DOHH2 (cell line): ENCODE data around the gene HP.

Experiments used
- H3F3A ChIP-seq: fragments of 200-600 bp; sonication (generic), shearing (Covaris generic); 2 replicates; pipeline ENCODE4 v1.6.0; 2016; ENCODE audit warnings: antibody characterized with exemption, mild to moderate bottlenecking; ENCODE audit not compliant: control insufficient read depth, insufficient read depth
- H3K27ac ChIP-seq: fragments of 200-600 bp; sonication (generic); 2 replicates; pipeline ENCODE4 v1.5.1; 2014; ENCODE audit warnings: low read depth, mild to moderate bottlenecking, low read length, moderate library complexity
- H3K27me3 ChIP-seq: fragments of 200-600 bp; sonication (generic); 2 replicates; pipeline ENCODE4 v1.6.1; 2014; ENCODE audit warnings: mild to moderate bottlenecking, low read length, mixed read lengths; ENCODE audit not compliant: control insufficient read depth
- H3K36me3 ChIP-seq: fragments of 200-600 bp; sonication (generic); 2 replicates; pipeline ENCODE4 v1.6.1; 2014; ENCODE audit warnings: mild to moderate bottlenecking, low read length, moderate library complexity, mixed read lengths; ENCODE audit not compliant: control insufficient read depth
- H3K4me1 ChIP-seq: fragments of 200-600 bp; sonication (generic); 2 replicates; pipeline ENCODE4 v1.6.1; 2014; ENCODE audit warnings: mild to moderate bottlenecking, low read length, mixed read lengths; ENCODE audit not compliant: control insufficient read depth
- H3K4me2 ChIP-seq: fragments of 200-600 bp; sonication (generic); 2 replicates; pipeline ENCODE4 v1.6.0; 2014; ENCODE audit warnings: mild to moderate bottlenecking, low read length, moderate library complexity
- H3K4me3 ChIP-seq: fragments of 200-600 bp; sonication (generic); 2 replicates; pipeline ENCODE4 v1.5.1; 2014; ENCODE audit warnings: mild to moderate bottlenecking, low read length, mixed read lengths
- H3K79me2 ChIP-seq: fragments of 200-600 bp; sonication (generic); 2 replicates; pipeline ENCODE4 v1.6.1; 2014; ENCODE audit warnings: mild to moderate bottlenecking, low read length, mixed read lengths; ENCODE audit not compliant: control insufficient read depth
- H3K9me2 ChIP-seq: fragments of 200-600 bp; sonication (generic); replicated peaks from 2 replicates; pipeline ENCODE4 v1.6.1; 2014; ENCODE audit warnings: mild to moderate bottlenecking, low read length, mixed read lengths; ENCODE audit not compliant: control insufficient read depth
- H3K9me3 ChIP-seq: fragments of 200-600 bp; sonication (generic); 2 replicates; pipeline ENCODE4 v1.6.1; 2014; ENCODE audit warnings: antibody characterized with exemption, low read length, mixed read lengths; ENCODE audit not compliant: control insufficient read depth, insufficient read depth
- H4K20me1 ChIP-seq: fragments of 200-600 bp; sonication (generic); 2 replicates; pipeline ENCODE4 v1.6.0; 2014; ENCODE audit warnings: low read depth, mild to moderate bottlenecking, antibody characterized with exemption, low read length, moderate library complexity; ENCODE audit not compliant: control insufficient read depth, insufficient read depth
- CTCF ChIP-seq: fragments of 200-600 bp; sonication (generic); IDR thresholded peaks from one replicate; pipeline ENCODE4 v1.5.1; 2014; ENCODE audit warnings: antibody characterized with exemption, mild to moderate bottlenecking, low read depth, low read length; ENCODE audit not compliant: poor library complexity, severe bottlenecking
- EZH2phosphoT487 ChIP-seq: fragments of 200-600 bp; sonication (generic); IDR thresholded peaks from 2 replicates; pipeline ENCODE4 v1.6.1; 2017; ENCODE audit warnings: borderline replicate concordance, mild to moderate bottlenecking, antibody characterized with exemption, low read length, moderate library complexity, mixed read lengths

Gene HP

DNA sequence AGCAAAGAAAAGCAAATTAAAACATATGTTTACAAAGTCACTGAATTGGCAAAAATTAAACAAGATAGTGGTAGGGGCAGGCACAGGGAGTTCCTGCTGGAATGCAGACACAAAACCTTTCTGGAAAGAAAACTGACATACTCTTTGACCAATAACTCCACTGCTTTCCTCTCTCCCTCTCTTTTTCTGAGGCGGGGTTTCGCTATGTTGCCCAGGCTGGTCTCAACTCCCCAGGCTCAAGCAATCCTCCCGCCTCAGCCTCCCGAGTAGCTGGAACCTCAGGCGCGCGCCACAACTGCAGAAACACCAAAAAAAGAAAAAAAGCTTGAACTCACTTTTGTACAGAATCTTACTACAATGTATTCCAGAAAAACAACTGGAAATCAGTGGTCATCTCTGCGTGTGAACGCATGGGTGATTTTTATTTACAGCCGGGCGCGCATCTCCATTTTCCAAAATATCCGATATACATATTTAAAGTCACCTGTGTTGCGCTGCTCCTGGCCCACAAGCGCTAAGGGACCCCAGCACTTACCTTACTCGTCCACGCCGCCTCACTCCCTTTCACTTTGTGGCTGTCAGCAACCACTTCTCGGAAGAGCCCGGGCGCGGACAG lies 38.6 kb downstream of the HP start:
- TF ChIP-seq CTCF (no peak), EZH2phosphoT487 (no peak)
- 0 out of 2 replicates have a peak, but pooled peaks cover 4% of the 10 kb centered on the region for H4K20me1 ChIP-seq
- peak overlapping the region; percentile 86 for H3K4me2 ChIP-seq
- H3K36me3 ChIP-seq, result peaks cover 47% of the 10 kb centered on the region
- H3K4me3 ChIP-seq, result peak overlapping the region; percentile 80
- H3K4me1 ChIP-seq, result peaks cover 20% of the 10 kb centered on the region
- H3F3A ChIP-seq, result no peaks in the 10 kb centered on the region
- H3K9me3 ChIP-seq, result no peaks in the 10 kb centered on the region
- no peaks in the 10 kb centered on the region for H3K9me2 ChIP-seq
- H3K27ac ChIP-seq, result peak overlapping the region; percentile 11; the same call in 1 of the 2 replicates
- peaks cover 56% of the 10 kb centered on the region for H3K79me2 ChIP-seq
- no peaks in the 10 kb centered on the region for H3K27me3 ChIP-seq

DNA sequence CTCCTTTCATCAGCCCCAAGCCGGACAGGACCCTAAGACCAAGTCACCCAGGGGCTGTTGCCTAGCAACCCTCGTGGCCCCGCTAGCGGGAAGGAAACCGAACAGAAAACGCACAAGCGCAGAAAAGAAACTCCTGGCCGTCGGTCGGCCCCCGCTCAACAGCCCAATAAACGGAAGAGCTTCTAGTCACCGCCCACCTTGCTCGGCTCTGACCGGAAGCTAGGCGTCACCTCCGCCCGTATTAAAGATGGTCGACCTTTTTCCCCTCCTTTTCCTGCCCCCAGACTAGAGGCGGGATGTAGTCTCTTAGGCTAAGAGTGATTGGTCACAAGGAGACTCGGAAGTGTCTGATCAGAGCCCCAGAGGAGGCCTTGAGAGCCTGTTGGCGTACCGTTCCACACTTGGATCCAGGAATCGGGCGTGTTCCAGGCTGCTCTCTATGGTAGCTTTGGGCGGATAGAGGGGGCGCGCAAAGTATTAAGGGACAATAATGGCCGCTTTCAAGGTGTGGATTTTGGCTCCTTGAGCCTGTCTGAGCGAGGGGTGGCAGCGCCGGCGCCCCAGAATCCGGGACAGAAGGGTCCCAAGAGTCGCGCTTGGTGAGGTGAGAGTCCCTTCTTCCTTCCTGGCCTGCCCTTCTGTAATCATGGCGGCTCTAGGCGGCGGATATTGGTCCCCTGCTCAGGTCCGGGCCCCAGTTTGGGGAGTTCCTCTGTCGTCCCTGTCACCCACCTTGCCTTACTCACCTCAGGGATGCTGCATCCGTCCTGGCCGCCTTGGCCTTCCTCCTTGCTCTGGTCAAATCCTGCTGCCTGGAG lies 39.4 kb downstream of the HP start, which contains the start of the genes DHX38 and TXNL4B:
TSS of gene DHX38 (plus strand) at position 400 of the 818 bp plus-strand sequence. CDS start 2,311 bp downstream, outside the sequence.
TSS of gene TXNL4B (minus strand) at position 173 of the 818 bp plus-strand sequence. CDS start 2,871 bp downstream, outside the sequence.
- H3K27ac ChIP-seq, result peak within 1 kb of the TSS; percentile 34
- H4K20me1 ChIP-seq, result 0 out of 2 replicates have a peak, but pooled peaks cover 4% of the 10 kb centered on the region
- H3K79me2 ChIP-seq, result peaks cover 56% of the 10 kb centered on the region

GRCh38 chr16:72094266-72094610 lies 39.9 kb downstream of the HP start:
- no peaks in the 10 kb centered on the region for H3K9me2 ChIP-seq
- no peaks in the 10 kb centered on the region for H3K27me3 ChIP-seq
- H3K36me3 ChIP-seq, result peaks cover 46% of the 10 kb centered on the region
- peak overlapping the region; percentile 80 for H3K4me3 ChIP-seq
- no peaks in the 10 kb centered on the region for H3K9me3 ChIP-seq
- TF ChIP-seq EZH2phosphoT487, result no peak
- no peak for TF ChIP-seq CTCF
- H4K20me1 ChIP-seq, result 0 out of 2 replicates have a peak, but pooled peaks cover 4% of the 10 kb centered on the region
- H3K79me2 ChIP-seq, result peaks cover 56% of the 10 kb centered on the region
- H3K4me2 ChIP-seq, result peak overlapping the region; percentile 62
- H3K27ac ChIP-seq, result peak overlapping the region; percentile 34; the same call in 1 of the 2 replicates
- H3F3A ChIP-seq, result no peaks in the 10 kb centered on the region
- H3K4me1 ChIP-seq, result peaks cover 20% of the 10 kb centered on the region

More for the DNA sequence above, 39.4 kb downstream of the HP start, which contains the start of the genes DHX38 and TXNL4B:
- Histone ChIP-seq H3K9me3 (no peaks in the 10 kb centered on the region), H3K36me3 (peaks cover 46% of the 10 kb centered on the region), H3K9me2 (no peaks in the 10 kb centered on the region), H3K27me3 (no peaks in the 10 kb centered on the region), H3F3A (no peaks in the 10 kb centered on the region), H3K4me2 (peak within 1 kb of the TSS; percentile 86), H3K4me1 (peaks cover 20% of the 10 kb centered on the region), H3K4me3 (peak within 1 kb of the TSS; percentile 80)
- TF ChIP-seq CTCF, result no peak
